Vagina (tissue), 2 donors: Measurements from ENCODE around the gene GATA5. TPM values are rescaled to one million over a fixed set of nuclear protein-coding genes. Genes with fewer than 3 reads are reported as not detected.

Experiments used
- DNase-seq, 2 donors: peaks; one replicate each; pipeline ENCODE4 v3.0.0-alpha.2; 2017; ENCODE audit errors: extremely low spot score in 2 of 2
- H3K27ac ChIP-seq: fragments of 200-600 bp; sonication (generic); one replicate; pipeline ENCODE4 v1.5.1; 2019
- H3K27me3 ChIP-seq: fragments of 200-600 bp; sonication (generic); one replicate; pipeline ENCODE4 v1.5.1; 2019
- H3K36me3 ChIP-seq, 2 donors: fragments of 200-600 bp; sonication (generic); one replicate each; pipeline ENCODE4 v1.5.1; 2017 to 2019
- H3K4me1 ChIP-seq: fragments of 200-600 bp; sonication (generic); one replicate; pipeline ENCODE4 v1.5.1; 2019
- H3K4me3 ChIP-seq, 2 donors: fragments of 200-600 bp; sonication (generic); 1 replicate in 1 of 2; 2 replicates in 1 of 2; pipeline ENCODE4 v1.5.1; 2016 to 2019
- H3K9me3 ChIP-seq: fragments of 200-600 bp; sonication (generic); one replicate; pipeline ENCODE4 v1.5.1; 2019
- CTCF ChIP-seq, 3 experiments: fragments of 450-650 bp in 2 of 3; fragments of 200-600 bp in 1 of 3; sonication (generic) in 1 of 3; IDR thresholded peaks; one replicate each; pipeline ENCODE4 v1.5.1; 2017 to 2019; ENCODE audit warnings: antibody characterized with exemption in 3 of 3, mild to moderate bottlenecking in 2 of 3, moderate library complexity in 2 of 3
- POLR2A ChIP-seq, 2 donors: fragments of 450-650 bp; IDR thresholded peaks; one replicate each; pipeline ENCODE4 v1.6.1; 2017; ENCODE audit warnings: antibody characterized with exemption in 2 of 2, mild to moderate bottlenecking in 2 of 2, moderate library complexity in 2 of 2
- POLR2AphosphoS5 ChIP-seq, 2 donors: sonication (generic); formaldehyde crosslinking; IDR thresholded peaks; one replicate each; pipeline ENCODE4 v1.9.0; 2017; ENCODE audit warnings: antibody characterized with exemption in 2 of 2, mild to moderate bottlenecking in 2 of 2, low read depth in 1 of 2; ENCODE audit not compliant: insufficient read depth in 1 of 2
- intact Hi-C: fragments of 100-400 bp; cut with DNase I; formaldehyde crosslinking; loops from one replicate; pipeline ENCODE4 v1.15.1; 2023
- total RNA-seq: library from RNA; depleted of rRNA; stranded (reverse); fragments of >200 nt; gene quantifications from one replicate; pipeline ENCODE4 v1.2.3, GENCODE V29; 2016

Gene GATA5
- total RNA-seq, 1 donor from 2014 or later = 7.9 TPM

- no peaks in the 10 kb centered on the region for H3K4me1 ChIP-seq
- TF ChIP-seq POLR2A (IDR thresholded peaks at IDR 0.05) (no peak), CTCF (IDR thresholded peaks at IDR 0.05) (no peak), POLR2AphosphoS5 (IDR thresholded peaks at IDR 0.05; ENCODE audit: insufficient read depth in 1 of 2, low read depth in 1 of 2) (no peak)
- no peak for DNase-seq
- intact Hi-C loops = no loop called here
- no peak overlapping the region for H3K4me3 ChIP-seq
- H3K27ac ChIP-seq = no peak overlapping the region
- H3K27me3 ChIP-seq = no peaks in the 10 kb centered on the region
- no peaks in the 10 kb centered on the region for H3K9me3 ChIP-seq
- no peaks in the 10 kb centered on the region for H3K36me3 ChIP-seq
Measured at GRCh38 chr20:62519826-62520225, 44.0 kb upstream of the GATA5 start.

- Histone ChIP-seq H3K9me3 (no peaks in the 10 kb centered on the region), H3K4me3 (no peak overlapping the region), H3K36me3 (no peaks in the 10 kb centered on the region), H3K27ac (no peak overlapping the region), H3K4me1 (no peaks in the 10 kb centered on the region), H3K27me3 (no peaks in the 10 kb centered on the region)
- intact Hi-C loops = no loop called here
- no peak for DNase-seq
- TF ChIP-seq CTCF (IDR thresholded peaks at IDR 0.05) (no peak), POLR2A (IDR thresholded peaks at IDR 0.05) (no peak), POLR2AphosphoS5 (IDR thresholded peaks at IDR 0.05; ENCODE audit: insufficient read depth in 1 of 2, low read depth in 1 of 2) (no peak)
Measured at GRCh38 chr20:62518911-62519310, 43.1 kb upstream of the GATA5 start.

- H3K27ac ChIP-seq = no peak overlapping the region
- no peaks in the 10 kb centered on the region for H3K36me3 ChIP-seq
- intact Hi-C loops = no loop called here
- no peaks in the 10 kb centered on the region for H3K4me1 ChIP-seq
- no peak overlapping the region for H3K4me3 ChIP-seq
- no peaks in the 10 kb centered on the region for H3K27me3 ChIP-seq
- no peaks in the 10 kb centered on the region for H3K9me3 ChIP-seq
- no peak for DNase-seq
- no peak for TF ChIP-seq CTCF (IDR thresholded peaks at IDR 0.05)
Measured at GRCh38 chr20:62517901-62518610, 42.3 kb upstream of the GATA5 start.

- Histone ChIP-seq H3K4me1 (no peaks in the 10 kb centered on the region), H3K4me3 (no peak overlapping the region), H3K9me3 (no peaks in the 10 kb centered on the region), H3K27ac (no peak overlapping the region), H3K36me3 (no peaks in the 10 kb centered on the region), H3K27me3 (no peaks in the 10 kb centered on the region)
- TF ChIP-seq POLR2A (IDR thresholded peaks at IDR 0.05) (no peak), CTCF (IDR thresholded peaks at IDR 0.05) (no peak), POLR2AphosphoS5 (IDR thresholded peaks at IDR 0.05; ENCODE audit: insufficient read depth in 1 of 2, low read depth in 1 of 2) (no peak)
- DNase-seq = no peak
- intact Hi-C loops = no loop called here
Measured at GRCh38 chr20:62517168-62517567, 41.4 kb upstream of the GATA5 start.

- no peaks in the 10 kb centered on the region for H3K9me3 ChIP-seq
- no peaks in the 10 kb centered on the region for H3K27me3 ChIP-seq
- no peaks in the 10 kb centered on the region for H3K36me3 ChIP-seq
- no peak overlapping the region for H3K4me3 ChIP-seq
- H3K4me1 ChIP-seq = no peaks in the 10 kb centered on the region
- no peak overlapping the region for H3K27ac ChIP-seq
- TF ChIP-seq CTCF (IDR thresholded peaks at IDR 0.05) (no peak), POLR2A (IDR thresholded peaks at IDR 0.05) (no peak), POLR2AphosphoS5 (IDR thresholded peaks at IDR 0.05; ENCODE audit: insufficient read depth in 1 of 2, low read depth in 1 of 2) (no peak)
- no peak for DNase-seq
- intact Hi-C loops = no loop called here
Measured at GRCh38 chr20:62516338-62516737, 40.5 kb upstream of the GATA5 start.
